K562 (cell line): ENCODE results near the gene TNNT1. TPM values are rescaled to one million over a fixed set of nuclear protein-coding genes. Genes with fewer than 3 reads are reported as not detected.

ENCODE experiments used
- BACH1 ChIP-seq: fragments of 200-800 bp; sonication (Bioruptor generic); IDR thresholded peaks from 2 replicates; pipeline ENCODE4 v1.6.1; 2016; ENCODE audit warnings: missing genetic modification characterization, missing compliant biosample characterization
- ELF4 ChIP-seq: fragments of 450-650 bp; formaldehyde crosslinking; IDR thresholded peaks from 2 replicates; pipeline ENCODE4 v1.4.0; 2022; ENCODE audit warnings: missing genetic modification characterization
- KLF10 ChIP-seq: fragments of 250-450 bp; sonication (Bioruptor Pico); IDR thresholded peaks from 2 replicates; pipeline ENCODE4 v1.6.1; 2021; ENCODE audit warnings: matching md5 sums
- PHTF2 ChIP-seq: fragments of 250-450 bp; sonication (Bioruptor Pico); IDR thresholded peaks from 2 replicates; pipeline ENCODE4 v1.5.0; 2021; ENCODE audit warnings: mild to moderate bottlenecking
- RB1 ChIP-seq: fragments of 450-650 bp; IDR thresholded peaks from 2 replicates; pipeline ENCODE4 v1.6.1; 2017; ENCODE audit warnings: low read depth, mild to moderate bottlenecking
- TFAP4 ChIP-seq: sonication (generic); formaldehyde crosslinking; IDR thresholded peaks from 2 replicates; pipeline ENCODE4 v1.8.0; 2022; ENCODE audit warnings: missing genetic modification reagents, mild to moderate bottlenecking, moderate library complexity, borderline replicate concordance
- polyA plus RNA-seq, 8 experiments: library from polyadenylated mRNA; depleted of rRNA in 4 of 8; stranded (reverse) in 5 of 8; unstranded in 3 of 8; fragments of >200 nt; fragmentation: Nextera tagmentation in 2 of 8; fragmentation: Illumina TruSeq in 1 of 8; extraction: Ambion mirVana in 2 of 8; extraction: Trizol in 1 of 8; gene quantifications; 2 replicates each; pipeline versions ENCODE4 v1.2.1 to v1.2.3, GENCODE V29; 2011 to 2014; ENCODE audit warnings: inconsistent platforms in 1 of 8, missing spikeins in 1 of 8
- total RNA-seq, 7 experiments: library from RNA; depleted of rRNA in 6 of 7; stranded (reverse); fragments of >200 nt in 6 of 7; fragmentation: Illumina TruSeq in 2 of 7; extraction: Trizol in 2 of 7; gene quantifications; 2 replicates each; pipeline versions ENCODE4 v1.2.1 to v1.2.3, GENCODE V29; 2011 to 2021; ENCODE audit warnings: low replicate concordance in 1 of 7
- TF ChIP-seq, protein P1 (sequence below): fragments of 450-650 bp; formaldehyde crosslinking; IDR thresholded peaks from 2 replicates; pipeline ENCODE4 v1.4.0; 2020; ENCODE audit warnings: mild to moderate bottlenecking, moderate library complexity
- TF ChIP-seq, protein P2 (sequence below), 2 experiments: fragments of 450-650 bp in 1 of 2; IDR thresholded peaks; 2 replicates each; pipeline ENCODE4 v1.6.1; 2011 to 2017; ENCODE audit warnings: low read depth in 2 of 2, antibody characterized with exemption in 1 of 2, borderline replicate concordance in 1 of 2, low read length in 1 of 2, mild to moderate bottlenecking in 1 of 2, mixed read lengths in 1 of 2; ENCODE audit not compliant: control insufficient read depth in 1 of 2

The TNNT1 gene
- total and polyA plus RNA-seq, 9 of the 15 experiments (the other 6 are each of a cell fraction or from before 2014, with no cell fraction given), result 31.8 to 390 (median 227) TPM

DNA sequence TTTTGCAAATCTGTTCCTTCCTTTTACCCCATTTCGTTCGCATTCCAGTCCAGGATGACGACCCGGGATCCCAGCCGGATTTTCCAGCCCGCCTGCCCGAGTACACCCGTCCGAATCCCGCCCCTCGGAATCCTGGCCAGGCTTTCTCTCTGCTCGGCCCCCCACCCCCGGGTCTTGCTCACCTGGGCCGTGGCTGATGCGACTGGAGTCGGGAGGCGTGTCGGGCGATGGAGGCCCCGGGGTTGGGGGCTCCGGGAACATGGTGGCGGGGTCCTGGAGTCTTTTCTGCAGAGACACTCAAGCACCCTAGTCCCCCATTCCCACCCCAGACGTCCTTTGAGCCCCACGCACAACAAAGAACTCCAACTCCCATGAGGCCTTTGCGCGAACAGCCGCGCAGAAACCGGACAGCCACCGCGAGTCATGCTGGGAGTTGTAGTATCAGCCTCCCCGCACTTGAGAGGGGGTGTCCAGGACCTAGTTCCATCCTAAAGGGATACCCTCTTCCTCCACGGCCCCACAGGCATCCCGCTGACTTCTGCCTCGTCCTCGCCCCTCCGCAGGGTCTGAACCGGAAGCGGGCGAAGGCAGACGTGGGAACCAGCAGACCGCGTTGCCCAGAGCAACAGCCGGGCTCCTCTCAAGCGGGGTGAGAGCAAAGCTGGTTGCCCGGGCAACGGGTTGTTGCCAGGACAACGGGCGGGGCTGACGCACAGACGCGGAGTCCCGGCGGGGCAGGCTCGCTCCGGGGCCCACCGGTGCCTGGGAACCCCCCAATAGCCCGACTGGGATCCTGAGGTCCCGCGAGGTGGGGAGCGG is 30.0 kb upstream of the TNNT1 start (continued):
- TF ChIP-seq ELF4 (CRISPR knock-in tag) (peak; percentile 78; the same call in 1 of the 2 replicates), BACH1 (no peak; the same call in 1 of the 2 replicates), RB1 (no peak), TFAP4 (CRISPR knock-in tag) (peak; percentile 68; the same call in 1 of the 2 replicates), KLF10 (no peak), PHTF2 (CRISPR knock-in tag) (no peak)
- TF ChIP-seq, protein P1, sequence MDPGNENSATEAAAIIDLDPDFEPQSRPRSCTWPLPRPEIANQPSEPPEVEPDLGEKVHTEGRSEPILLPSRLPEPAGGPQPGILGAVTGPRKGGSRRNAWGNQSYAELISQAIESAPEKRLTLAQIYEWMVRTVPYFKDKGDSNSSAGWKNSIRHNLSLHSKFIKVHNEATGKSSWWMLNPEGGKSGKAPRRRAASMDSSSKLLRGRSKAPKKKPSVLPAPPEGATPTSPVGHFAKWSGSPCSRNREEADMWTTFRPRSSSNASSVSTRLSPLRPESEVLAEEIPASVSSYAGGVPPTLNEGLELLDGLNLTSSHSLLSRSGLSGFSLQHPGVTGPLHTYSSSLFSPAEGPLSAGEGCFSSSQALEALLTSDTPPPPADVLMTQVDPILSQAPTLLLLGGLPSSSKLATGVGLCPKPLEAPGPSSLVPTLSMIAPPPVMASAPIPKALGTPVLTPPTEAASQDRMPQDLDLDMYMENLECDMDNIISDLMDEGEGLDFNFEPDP (CRISPR knock-in tag), result no peak
- TF ChIP-seq, protein P2, sequence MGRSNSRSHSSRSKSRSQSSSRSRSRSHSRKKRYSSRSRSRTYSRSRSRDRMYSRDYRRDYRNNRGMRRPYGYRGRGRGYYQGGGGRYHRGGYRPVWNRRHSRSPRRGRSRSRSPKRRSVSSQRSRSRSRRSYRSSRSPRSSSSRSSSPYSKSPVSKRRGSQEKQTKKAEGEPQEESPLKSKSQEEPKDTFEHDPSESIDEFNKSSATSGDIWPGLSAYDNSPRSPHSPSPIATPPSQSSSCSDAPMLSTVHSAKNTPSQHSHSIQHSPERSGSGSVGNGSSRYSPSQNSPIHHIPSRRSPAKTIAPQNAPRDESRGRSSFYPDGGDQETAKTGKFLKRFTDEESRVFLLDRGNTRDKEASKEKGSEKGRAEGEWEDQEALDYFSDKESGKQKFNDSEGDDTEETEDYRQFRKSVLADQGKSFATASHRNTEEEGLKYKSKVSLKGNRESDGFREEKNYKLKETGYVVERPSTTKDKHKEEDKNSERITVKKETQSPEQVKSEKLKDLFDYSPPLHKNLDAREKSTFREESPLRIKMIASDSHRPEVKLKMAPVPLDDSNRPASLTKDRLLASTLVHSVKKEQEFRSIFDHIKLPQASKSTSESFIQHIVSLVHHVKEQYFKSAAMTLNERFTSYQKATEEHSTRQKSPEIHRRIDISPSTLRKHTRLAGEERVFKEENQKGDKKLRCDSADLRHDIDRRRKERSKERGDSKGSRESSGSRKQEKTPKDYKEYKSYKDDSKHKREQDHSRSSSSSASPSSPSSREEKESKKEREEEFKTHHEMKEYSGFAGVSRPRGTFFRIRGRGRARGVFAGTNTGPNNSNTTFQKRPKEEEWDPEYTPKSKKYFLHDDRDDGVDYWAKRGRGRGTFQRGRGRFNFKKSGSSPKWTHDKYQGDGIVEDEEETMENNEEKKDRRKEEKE (IDR thresholded peaks at IDR 0.05; ENCODE audit: borderline replicate concordance in 1 of 2, control insufficient read depth in 1 of 2, low read depth in 2 of 2, low read length in 1 of 2), result no peak
